NB4 (cell line): Measurements from ENCODE around the gene IGFBP5.

Experiments
- CTCF ChIP-seq: IDR thresholded peaks from one replicate; pipeline ENCODE4 v1.5.1; 2012; ENCODE audit warnings: low read depth, low read length
- TF ChIP-seq, protein P1 (sequence below): IDR thresholded peaks from 2 replicates; pipeline ENCODE4 v1.6.1; 2011; ENCODE audit warnings: low read depth, low read length

DNA sequence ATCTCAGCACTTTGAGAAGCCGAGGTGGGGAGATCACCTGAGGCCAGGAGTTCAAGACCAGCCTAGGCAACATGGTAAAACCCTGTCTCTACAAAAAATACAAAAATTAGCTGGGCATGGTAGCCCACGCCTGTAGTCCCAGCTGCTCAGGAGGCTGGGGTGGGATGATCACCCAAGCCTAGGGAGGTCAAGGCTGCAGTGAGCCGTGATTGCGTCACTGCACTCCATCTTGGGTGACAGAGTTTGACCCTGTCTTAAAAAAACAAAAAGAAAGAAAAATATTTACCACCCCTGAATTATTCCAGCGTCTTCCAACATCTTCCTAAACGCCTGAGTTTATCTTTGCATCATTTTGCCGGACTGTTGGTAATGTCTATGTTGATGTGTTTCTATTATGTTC is 6.2 kb upstream of the IGFBP5 start:
- no peak for TF ChIP-seq CTCF
- TF ChIP-seq, protein P1, sequence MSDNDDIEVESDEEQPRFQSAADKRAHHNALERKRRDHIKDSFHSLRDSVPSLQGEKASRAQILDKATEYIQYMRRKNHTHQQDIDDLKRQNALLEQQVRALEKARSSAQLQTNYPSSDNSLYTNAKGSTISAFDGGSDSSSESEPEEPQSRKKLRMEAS, result no peak
